Measurements from ENCODE around the gene SLC25A25.
A peak's percentile ranks its signal among the peaks of the same experiment; 100 is the strongest.
"Not testable (repeated sequence)": the region's sequence is repeated elsewhere in the genome, so short reads cannot be mapped to it uniquely, and the experiment has no call there.

Gene SLC25A25

GRCh38 chr9:128127990-128128835 is 60.2 kb downstream of the SLC25A25 start:
- peak in 1 of 2 experiments; percentile 70 for DNase-seq

DNA sequence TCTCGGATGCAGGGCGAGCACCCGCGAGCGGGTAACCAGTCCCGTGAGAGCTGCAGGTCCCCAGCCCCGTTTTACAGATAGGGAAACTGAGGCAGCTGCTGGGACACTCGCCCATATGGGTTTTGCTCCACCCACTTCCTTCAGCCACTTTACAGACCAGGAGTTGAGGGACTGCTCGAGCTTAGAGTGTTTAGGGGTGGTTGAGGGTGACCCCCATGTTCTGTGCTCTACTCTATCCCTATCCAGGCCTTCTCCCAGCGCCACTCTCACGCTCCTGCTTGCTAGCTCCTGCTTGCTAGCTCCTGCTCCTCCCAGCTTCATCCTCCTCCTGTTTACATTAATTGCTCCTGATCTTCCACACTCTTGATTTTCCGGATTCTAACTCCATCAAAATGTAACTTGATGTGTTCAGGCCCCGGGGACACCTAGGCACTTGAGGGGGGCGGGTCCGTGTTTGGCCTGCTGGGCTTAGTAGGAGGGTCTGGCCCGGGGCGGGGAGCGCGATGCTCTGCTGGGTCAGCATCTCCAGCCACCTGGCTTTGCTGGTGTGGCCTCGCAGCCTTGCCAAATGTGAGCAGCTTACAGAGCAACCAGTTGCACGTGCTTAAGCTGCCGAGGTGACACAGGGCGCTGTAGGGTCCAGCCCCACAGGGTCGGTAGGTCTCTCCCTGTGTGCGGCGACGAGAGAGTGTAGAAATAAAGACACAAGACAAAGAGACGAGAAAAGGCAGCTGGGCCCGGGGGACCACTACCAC is 61.0 kb downstream of the SLC25A25 start:
- no peak for DNase-seq

DNA sequence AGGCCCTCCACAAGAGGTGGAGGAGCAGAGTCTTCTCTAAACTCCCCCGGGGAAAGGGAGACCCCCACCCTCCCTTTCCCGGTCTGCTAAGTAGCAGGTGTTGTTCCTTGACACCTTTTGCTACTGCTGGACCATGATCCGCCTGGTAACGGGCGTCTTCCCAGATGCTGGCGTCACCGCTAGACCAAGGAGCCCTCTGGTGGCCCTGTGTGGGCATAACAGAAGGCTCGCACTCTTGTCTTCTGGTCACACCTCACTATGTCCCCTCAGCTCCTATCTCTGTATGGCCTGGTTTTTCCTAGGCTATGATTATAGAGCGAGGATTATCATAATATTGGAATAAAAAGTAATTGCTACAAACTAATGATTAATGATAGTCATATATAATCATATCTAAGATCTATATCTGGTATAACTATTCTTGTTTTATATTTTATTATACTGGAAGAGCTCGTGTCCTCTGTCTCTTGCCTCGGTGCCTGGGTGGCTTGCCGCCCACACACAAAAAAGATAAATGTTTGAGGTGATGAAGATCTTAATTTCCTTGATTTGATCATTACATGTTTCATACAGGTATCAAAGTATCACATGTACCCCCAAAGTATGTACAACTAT is 62.1 kb downstream of the SLC25A25 start:
- not testable (repeated sequence) for DNase-seq

DNA sequence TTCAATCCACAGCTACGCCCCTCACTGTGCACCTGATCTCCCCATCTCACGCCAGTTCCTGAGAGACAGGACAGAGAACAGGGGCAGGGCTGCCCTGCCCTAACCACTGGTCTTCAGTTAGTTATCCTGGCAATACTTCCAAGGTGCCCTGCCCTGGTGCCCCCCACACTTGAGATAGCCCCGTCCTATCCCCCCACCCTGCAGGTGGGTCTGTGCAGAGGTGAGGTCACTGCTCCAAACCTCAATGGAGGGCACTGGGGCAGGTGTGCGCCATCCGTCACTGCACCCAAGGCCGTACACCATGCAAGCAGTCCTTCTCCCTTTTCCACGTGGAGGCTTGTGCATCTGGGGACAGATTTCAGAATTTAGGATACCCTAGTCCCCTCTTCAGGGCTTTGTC is 62.6 kb downstream of the SLC25A25 start:
- DNase-seq = not testable (repeated sequence)

- not testable (repeated sequence) for DNase-seq
Observed at GRCh38 chr9:128131346-128131745, 63.3 kb downstream of the SLC25A25 start.

DNA sequence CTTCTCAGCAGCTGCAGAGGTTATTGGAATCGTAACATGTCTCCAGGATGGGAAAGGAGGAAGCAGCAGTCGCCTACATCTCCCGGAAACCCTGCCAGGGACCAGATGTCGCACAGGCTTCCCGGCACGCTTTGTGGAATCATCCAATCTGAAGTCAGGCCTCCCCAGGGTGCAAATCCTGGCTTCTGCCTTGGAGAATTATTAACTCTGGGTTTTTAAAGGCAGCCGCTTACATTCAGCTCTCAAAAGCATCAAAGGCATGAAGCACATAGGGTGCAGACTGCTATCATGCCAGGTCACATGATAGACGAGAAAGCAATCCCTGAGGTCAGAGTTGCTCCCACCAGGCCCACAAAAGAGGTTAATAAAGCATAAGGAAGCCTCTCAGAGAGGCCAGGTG is 64.1 kb downstream of the SLC25A25 start:
- not testable (repeated sequence) for DNase-seq

DNA sequence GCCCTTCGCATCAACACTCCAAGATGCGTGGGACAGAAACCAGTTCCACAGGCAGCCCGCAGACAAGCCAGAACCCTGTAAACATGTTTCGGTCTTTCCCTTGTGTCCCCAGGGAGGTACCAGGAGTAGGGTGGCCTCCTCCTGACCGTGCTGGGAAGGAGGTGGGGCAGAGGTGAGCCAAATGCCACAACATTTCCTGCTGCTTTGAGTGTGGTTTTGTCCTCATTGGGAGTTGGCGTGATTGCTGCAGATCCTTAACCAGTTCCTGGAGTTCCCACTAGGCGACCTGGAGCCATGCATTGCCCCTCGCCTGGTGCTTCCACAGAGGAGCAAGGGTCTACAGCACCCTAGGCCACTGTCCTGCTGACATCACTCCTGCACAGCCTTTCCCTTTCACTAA is 67.5 kb downstream of the SLC25A25 start:
- DNase-seq = not testable (repeated sequence)

GRCh38 chr9:128136816-128137793 is 69.1 kb downstream of the SLC25A25 start:
- no peak for DNase-seq

DNA sequence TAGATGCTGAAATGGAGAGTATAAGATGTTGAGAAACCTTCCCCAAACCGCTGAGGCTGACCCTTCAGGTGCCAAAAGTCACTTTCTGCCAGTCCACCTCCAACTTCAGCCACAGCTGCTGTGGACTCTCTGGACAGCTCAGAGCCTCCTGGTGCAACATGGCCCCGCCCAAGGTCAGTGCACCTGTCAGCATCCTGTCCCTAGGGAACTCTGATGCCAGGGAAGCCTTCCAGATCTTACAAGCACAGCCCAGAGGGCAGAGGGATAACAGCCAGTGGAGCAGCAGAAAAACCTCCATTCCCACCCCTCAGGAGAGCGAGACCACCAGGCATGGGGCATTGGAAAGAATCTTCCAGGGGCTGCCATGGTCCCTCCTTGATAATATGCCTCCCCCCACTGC is 70.0 kb downstream of the SLC25A25 start:
- no peak for DNase-seq

- DNase-seq = no peak
Observed at GRCh38 chr9:128139621-128140020, 71.6 kb downstream of the SLC25A25 start.

DNA sequence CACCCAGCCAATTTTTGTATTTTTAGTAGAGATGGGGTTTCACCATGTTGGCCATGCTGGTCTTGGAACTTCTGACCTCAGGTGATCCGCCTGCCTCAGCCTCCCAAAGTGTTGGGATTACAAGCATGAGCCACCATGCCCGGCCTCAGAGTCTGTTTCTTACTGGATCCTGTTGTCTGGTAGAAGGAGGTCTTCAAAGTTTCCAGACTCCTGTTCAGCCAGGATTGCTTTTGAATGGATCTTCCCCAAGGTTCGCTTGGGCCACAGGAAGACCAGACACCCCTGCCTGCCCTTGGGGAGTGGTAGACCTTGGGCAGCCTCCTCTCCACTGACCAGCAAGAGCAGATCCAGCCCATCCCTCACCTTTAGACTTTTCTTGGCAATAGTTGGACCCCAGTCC is 73.6 kb downstream of the SLC25A25 start:
- no peak for DNase-seq

DNA sequence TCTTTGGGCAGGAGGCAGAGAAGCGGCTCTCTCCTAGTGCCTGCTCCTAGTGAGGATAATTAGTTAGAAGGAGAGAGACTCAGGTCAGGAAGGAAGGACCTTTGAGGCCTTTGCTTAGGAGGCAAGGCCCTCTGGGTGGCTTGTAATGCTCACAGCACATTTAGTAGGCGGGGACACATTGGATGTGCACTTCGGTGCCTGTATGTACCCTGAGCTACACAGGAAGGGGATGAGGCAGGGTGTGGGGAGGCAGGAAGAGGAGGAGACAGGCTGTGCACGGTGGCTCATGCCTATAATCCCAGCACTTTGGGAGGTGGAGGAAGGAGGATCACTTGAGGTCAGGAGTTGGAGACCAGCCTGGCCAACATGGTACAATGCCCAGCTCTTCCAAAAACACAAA is 74.0 kb downstream of the SLC25A25 start:
- no peak for DNase-seq

DNA sequence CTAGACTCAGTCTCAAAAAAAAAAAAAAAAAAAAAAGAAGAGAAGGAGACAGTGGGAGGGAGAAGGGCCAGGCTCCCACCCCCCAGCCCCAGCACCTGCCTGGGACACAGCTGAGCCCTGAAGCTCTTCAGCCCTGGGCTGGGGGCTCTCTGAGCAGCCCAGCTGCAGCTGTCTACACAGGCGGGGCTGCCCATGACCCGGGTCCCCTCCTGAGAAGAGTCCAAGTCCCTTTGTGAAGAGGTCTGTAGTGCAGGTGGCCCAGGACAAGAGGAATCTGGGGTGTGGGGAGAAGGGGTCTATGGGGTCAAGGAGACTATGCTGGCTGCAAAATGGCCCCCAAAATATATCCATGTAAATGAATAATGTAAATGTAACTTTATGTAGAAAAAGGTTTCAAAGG is 74.6 kb downstream of the SLC25A25 start:
- DNase-seq = no peak

GRCh38 chr9:128143525-128144238 is 75.7 kb downstream of the SLC25A25 start:
- no peak for DNase-seq

GRCh38 chr9:128144239-128145181 is 76.5 kb downstream of the SLC25A25 start:
- DNase-seq = no peak

- DNase-seq = no peak
Observed at GRCh38 chr9:128145536-128145935, 77.5 kb downstream of the SLC25A25 start.

DNA sequence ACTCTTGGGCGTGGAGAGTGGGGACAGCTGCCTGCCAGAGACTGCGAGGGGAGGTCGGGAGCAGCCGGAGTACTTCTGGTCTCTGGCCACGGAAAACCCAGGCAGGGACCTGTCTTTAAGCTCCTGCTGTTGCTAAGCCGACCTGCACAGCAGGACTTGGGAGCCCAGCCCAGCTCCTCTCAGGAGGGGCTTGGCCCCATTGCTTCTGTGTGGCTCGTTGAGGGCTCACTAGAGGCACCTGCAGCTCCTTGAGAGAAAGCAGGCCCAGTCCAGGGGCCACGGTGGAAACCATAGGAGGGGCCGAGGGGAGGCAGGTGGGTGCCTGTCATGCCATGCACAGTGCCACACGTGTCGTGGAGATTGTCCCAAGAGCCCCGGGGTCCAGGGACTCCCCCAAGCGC is 77.9 kb downstream of the SLC25A25 start:
- DNase-seq = no peak

- DNase-seq = no peak
Observed at GRCh38 chr9:128146591-128147120, 78.6 kb downstream of the SLC25A25 start.

DNA sequence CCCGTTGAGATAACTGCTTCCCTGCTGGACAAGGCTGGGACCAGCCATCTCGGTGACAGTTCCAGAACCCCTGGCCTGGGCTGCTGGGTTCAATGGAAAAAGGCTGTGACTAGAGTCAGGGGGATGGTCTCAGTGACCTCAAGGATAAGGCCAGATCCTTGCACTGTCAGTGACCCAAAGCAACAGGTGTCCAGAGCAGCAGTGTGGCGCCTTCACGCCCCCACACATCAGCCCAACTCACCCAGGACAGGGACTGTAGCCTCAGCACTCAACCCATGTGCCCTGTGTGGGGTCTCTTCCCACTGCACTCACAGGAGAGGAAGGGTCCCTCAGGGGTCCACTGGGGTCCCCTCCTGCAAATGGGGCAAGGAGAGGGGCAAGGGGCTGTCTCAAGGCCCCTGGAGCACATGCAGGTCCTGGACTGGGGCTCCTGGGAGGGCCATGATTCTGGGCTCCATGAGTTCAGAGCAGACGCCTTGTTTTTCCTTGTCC is 80.5 kb downstream of the SLC25A25 start:
- no peak for DNase-seq
